Parathyroid adenoma (tissue), 2 donors: Measurements from ENCODE around the gene BAG5.
A peak's percentile ranks its signal among the peaks of the same experiment; 100 is the strongest.

ENCODE experiments used
- H2AFZ ChIP-seq: fragments of 300-600 bp; sonication (generic); one replicate; pipeline ENCODE4 v1.7.0; 2017; ENCODE audit warnings: antibody characterized with exemption, mild to moderate bottlenecking
- H3K27ac ChIP-seq: fragments of 300-600 bp; sonication (generic); one replicate; pipeline ENCODE4 v1.7.0; 2017
- H3K27me3 ChIP-seq: fragments of 300-600 bp; sonication (generic); one replicate; pipeline ENCODE4 v1.7.0; 2017; ENCODE audit warnings: low read length; ENCODE audit not compliant: control insufficient read depth, insufficient read depth
- H3K36me3 ChIP-seq: fragments of 300-600 bp; sonication (generic); one replicate; pipeline ENCODE4 v1.7.0; 2017; ENCODE audit warnings: low read length; ENCODE audit not compliant: control insufficient read depth, insufficient read depth
- H3K4me1 ChIP-seq: fragments of 300-600 bp; sonication (generic); one replicate; pipeline ENCODE4 v1.7.0; 2017; ENCODE audit warnings: control low read depth
- H3K4me2 ChIP-seq: fragments of 300-600 bp; sonication (generic); one replicate; pipeline ENCODE4 v1.7.0; 2017; ENCODE audit warnings: low read length
- H3K4me3 ChIP-seq: fragments of 300-600 bp; sonication (generic); one replicate; pipeline ENCODE4 v1.7.0; 2017; ENCODE audit warnings: low read depth, low read length
- H3K79me2 ChIP-seq: fragments of 300-600 bp; sonication (generic); one replicate; pipeline ENCODE4 v1.7.0; 2017; ENCODE audit warnings: control low read depth
- H3K9ac ChIP-seq: fragments of 300-600 bp; sonication (generic); one replicate; pipeline ENCODE4 v1.7.0; 2017; ENCODE audit warnings: mild to moderate bottlenecking
- H3K9me3 ChIP-seq: fragments of 300-600 bp; sonication (generic); one replicate; pipeline ENCODE4 v1.7.0; 2017; ENCODE audit warnings: low read length; ENCODE audit not compliant: control insufficient read depth
- TF ChIP-seq, protein P1 (sequence below): fragments of 300-600 bp; sonication (generic); IDR thresholded peaks from one replicate; pipeline ENCODE4 v1.7.0; 2017; ENCODE audit warnings: antibody characterized with exemption, mild to moderate bottlenecking
- donor health status: primary hyperparathyroidism.

The BAG5 gene

GRCh38 chr14:103563844-103564505, 1.5 kb upstream of the BAG5 start:
- Histone ChIP-seq H3K9me3 (no peaks in the 10 kb centered on the region), H3K9ac (no peak overlapping the region), H2AFZ (no peak overlapping the region), H3K27ac (no peak overlapping the region), H3K4me2 (peak overlapping the region; percentile 88), H3K27me3 (no peaks in the 10 kb centered on the region), H3K79me2 (peaks cover 84% of the 10 kb centered on the region), H3K4me3 (peak overlapping the region; percentile 95), H3K4me1 (peaks cover 13% of the 10 kb centered on the region), H3K36me3 (no peaks in the 10 kb centered on the region)
- TF ChIP-seq, protein P1, sequence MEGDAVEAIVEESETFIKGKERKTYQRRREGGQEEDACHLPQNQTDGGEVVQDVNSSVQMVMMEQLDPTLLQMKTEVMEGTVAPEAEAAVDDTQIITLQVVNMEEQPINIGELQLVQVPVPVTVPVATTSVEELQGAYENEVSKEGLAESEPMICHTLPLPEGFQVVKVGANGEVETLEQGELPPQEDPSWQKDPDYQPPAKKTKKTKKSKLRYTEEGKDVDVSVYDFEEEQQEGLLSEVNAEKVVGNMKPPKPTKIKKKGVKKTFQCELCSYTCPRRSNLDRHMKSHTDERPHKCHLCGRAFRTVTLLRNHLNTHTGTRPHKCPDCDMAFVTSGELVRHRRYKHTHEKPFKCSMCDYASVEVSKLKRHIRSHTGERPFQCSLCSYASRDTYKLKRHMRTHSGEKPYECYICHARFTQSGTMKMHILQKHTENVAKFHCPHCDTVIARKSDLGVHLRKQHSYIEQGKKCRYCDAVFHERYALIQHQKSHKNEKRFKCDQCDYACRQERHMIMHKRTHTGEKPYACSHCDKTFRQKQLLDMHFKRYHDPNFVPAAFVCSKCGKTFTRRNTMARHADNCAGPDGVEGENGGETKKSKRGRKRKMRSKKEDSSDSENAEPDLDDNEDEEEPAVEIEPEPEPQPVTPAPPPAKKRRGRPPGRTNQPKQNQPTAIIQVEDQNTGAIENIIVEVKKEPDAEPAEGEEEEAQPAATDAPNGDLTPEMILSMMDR: no peak

DNA sequence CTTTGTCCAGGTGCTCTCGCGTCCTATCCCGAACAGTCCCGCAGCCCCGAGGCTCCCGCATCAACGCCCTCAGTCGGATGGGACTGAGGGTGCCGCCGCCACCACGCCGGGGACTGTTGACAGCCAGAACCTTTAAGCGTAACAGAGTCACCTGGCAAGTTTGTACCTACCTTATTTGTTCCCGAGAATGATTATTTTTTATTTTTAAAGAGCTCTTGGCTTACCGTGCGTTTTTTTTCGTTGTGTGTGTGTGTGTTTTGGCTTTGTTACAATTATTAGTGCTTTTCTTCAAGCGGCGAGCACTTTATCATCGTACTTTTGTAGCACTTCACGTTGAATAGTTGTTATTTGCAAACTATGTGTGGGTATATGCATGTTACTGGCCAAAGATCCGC, 766 bp upstream of the BAG5 start:
- Histone ChIP-seq H3K27me3 (no peaks in the 10 kb centered on the region), H3K27ac (peak overlapping the region; percentile 88), H3K9me3 (no peaks in the 10 kb centered on the region), H3K79me2 (peaks cover 83% of the 10 kb centered on the region), H3K36me3 (no peaks in the 10 kb centered on the region), H3K4me3 (peak overlapping the region; percentile 95), H3K4me1 (peaks cover 13% of the 10 kb centered on the region), H2AFZ (peak overlapping the region; percentile 93), H3K4me2 (peak overlapping the region; percentile 88), H3K9ac (peak overlapping the region; percentile 20)
- TF ChIP-seq, protein P1: no peak

- Histone ChIP-seq H3K9me3 (no peaks in the 10 kb centered on the region), H3K4me1 (peaks cover 13% of the 10 kb centered on the region), H3K79me2 (peaks cover 76% of the 10 kb centered on the region), H3K9ac (peak overlapping the region; percentile 87), H3K4me2 (peak overlapping the region; percentile 83), H3K27me3 (no peaks in the 10 kb centered on the region), H2AFZ (peak overlapping the region; percentile 93), H3K4me3 (peak overlapping the region; percentile 88), H3K36me3 (no peaks in the 10 kb centered on the region), H3K27ac (peak overlapping the region; percentile 88)
- TF ChIP-seq, protein P1: no peak
Measured at GRCh38 chr14:103562179-103562428, 353 bp downstream of the BAG5 start.

GRCh38 chr14:103561381-103562178, 877 bp downstream of the BAG5 start:
- TF ChIP-seq, protein P1: no peak
- Histone ChIP-seq H3K4me1 (peaks cover 13% of the 10 kb centered on the region), H2AFZ (peak overlapping the region; percentile 93), H3K27ac (peak overlapping the region; percentile 88), H3K27me3 (no peaks in the 10 kb centered on the region), H3K4me2 (peak overlapping the region; percentile 83), H3K9ac (peak overlapping the region; percentile 87), H3K79me2 (peaks cover 71% of the 10 kb centered on the region), H3K36me3 (no peaks in the 10 kb centered on the region), H3K4me3 (peak overlapping the region; percentile 88), H3K9me3 (no peaks in the 10 kb centered on the region)
